IMR-90 (cell line): Measurements from ENCODE around the gene ADRA2A. TPM values are rescaled to one million over a fixed set of nuclear protein-coding genes. Genes with fewer than 3 reads are reported as not detected.

Experiments
- ATAC-seq: fragments of 200-7000 bp; cut with Tn5 transposase; 2 replicates; pipeline ENCODE4 v1.9.1; 2020; ENCODE audit warnings: low read depth, mild to moderate bottlenecking, moderate library complexity
- BruUV-seq: library from RNA; stranded (reverse); fragments of 400-500 nt; replicated peaks from 2 replicates; lab custom pipeline; 2021; lab: Mats Ljungman, UMichigan
- CTCF ChIA-PET: fragments of 300-600 bp; formaldehyde crosslinking; extraction: SDS; loops from one replicate; lab custom pipeline; 2021; ENCODE audit warnings: antibody characterized with exemption; lab: Yijun Ruan, JAX
- POLR2A ChIA-PET: fragments of 300-600 bp; sonication (Branson Sonifier 250); formaldehyde crosslinking; loops from one replicate; lab custom pipeline; 2022; ENCODE audit warnings: antibody characterized with exemption; ENCODE audit not compliant: unreplicated experiment; lab: Charles Lee
- DNase-seq: peaks from one replicate; pipeline ENCODE4 v3.0.0; 2013
- H2AFZ ChIP-seq: replicated peaks from 2 replicates; pipeline ENCODE3; 2013; ENCODE audit warnings: low read length, mild to moderate bottlenecking; ENCODE audit not compliant: poor library complexity
- H2AK5ac ChIP-seq: 2 replicates; pipeline ENCODE4 v1.6.1; 2013; ENCODE audit warnings: low read depth, low read length, inconsistent platforms
- H2AK9ac ChIP-seq: replicated peaks from 2 replicates; pipeline ENCODE3; 2013; ENCODE audit warnings: mild to moderate bottlenecking, low read depth, low read length, moderate library complexity; ENCODE audit not compliant: poor library complexity
- H2BK120ac ChIP-seq: 2 replicates; pipeline ENCODE4 v1.6.1; 2013; ENCODE audit warnings: low read depth, low read length, inconsistent platforms
- H2BK15ac ChIP-seq: 3 replicates; pipeline ENCODE4 v1.6.1; 2013; ENCODE audit warnings: low read depth, low read length, inconsistent platforms
- H2BK20ac ChIP-seq: 2 replicates; pipeline ENCODE4 v1.6.1; 2013; ENCODE audit warnings: low read depth, mild to moderate bottlenecking, inconsistent platforms, low read length, moderate library complexity
- H2BK5ac ChIP-seq: 2 replicates; pipeline ENCODE4 v1.6.1; 2013; ENCODE audit warnings: mild to moderate bottlenecking, low read depth, low read length, inconsistent platforms; ENCODE audit not compliant: poor library complexity, severe bottlenecking
- H3K14ac ChIP-seq: replicated peaks from 2 replicates; pipeline ENCODE4 v1.6.1; 2013; ENCODE audit warnings: low read depth, low read length, inconsistent platforms
- H3K18ac ChIP-seq: 2 replicates; pipeline ENCODE4 v1.6.1; 2013; ENCODE audit warnings: low read depth, low read length, control low read depth
- H3K23ac ChIP-seq: 2 replicates; pipeline ENCODE4 v1.6.1; 2013; ENCODE audit warnings: low read depth, low read length, inconsistent platforms
- H3K27ac ChIP-seq: 2 replicates; pipeline ENCODE4 v1.5.1; 2013; ENCODE audit warnings: mild to moderate bottlenecking, control low read depth, low read length; ENCODE audit not compliant: insufficient read depth
- H3K27me3 ChIP-seq: 2 replicates; pipeline ENCODE4 v1.6.1; 2013; ENCODE audit warnings: low read length; ENCODE audit not compliant: control insufficient read depth, insufficient read depth
- H3K36me3 ChIP-seq: 2 replicates; pipeline ENCODE4 v1.6.1; 2013; ENCODE audit warnings: low read length, mixed read lengths; ENCODE audit not compliant: control insufficient read depth, insufficient read depth
- H3K4ac ChIP-seq: 2 replicates; pipeline ENCODE4 v1.6.1; 2013; ENCODE audit warnings: low read depth, low read length, inconsistent platforms
- H3K4me1 ChIP-seq: 2 replicates; pipeline ENCODE4 v1.6.1; 2013; ENCODE audit warnings: low read length, mixed read lengths; ENCODE audit not compliant: control insufficient read depth, insufficient read depth
- H3K4me2 ChIP-seq: 2 replicates; pipeline ENCODE4 v1.6.1; 2013; ENCODE audit warnings: low read depth, mild to moderate bottlenecking, control low read depth, low read length, moderate library complexity
- H3K4me3 ChIP-seq: 2 replicates; pipeline ENCODE4 v1.5.1; 2013; ENCODE audit warnings: low read depth, mild to moderate bottlenecking, control low read depth, low read length, moderate library complexity; ENCODE audit not compliant: insufficient read depth
- H3K56ac ChIP-seq: 2 replicates; pipeline ENCODE4 v1.6.1; 2013; ENCODE audit warnings: low read length, inconsistent platforms; ENCODE audit not compliant: insufficient read depth; ENCODE audit errors: extremely low read depth
- H3K79me1 ChIP-seq, 2 experiments: 2 replicates each; pipeline ENCODE4 v1.6.1; 2013; ENCODE audit warnings: low read length in 2 of 2, inconsistent platforms in 1 of 2, low read depth in 1 of 2
- H3K9ac ChIP-seq: 2 replicates; pipeline ENCODE4 v1.6.1; 2013; ENCODE audit warnings: low read depth, low read length, control low read depth
- H3K9me1 ChIP-seq: 2 replicates; pipeline ENCODE4 v1.6.1; 2013; ENCODE audit warnings: low read length, inconsistent platforms; ENCODE audit not compliant: insufficient read depth
- H3K9me3 ChIP-seq: 2 replicates; pipeline ENCODE4 v1.6.1; 2013; ENCODE audit warnings: low read length; ENCODE audit not compliant: control insufficient read depth, insufficient read depth
- H4K20me1 ChIP-seq: 2 replicates; pipeline ENCODE4 v1.6.1; 2013; ENCODE audit warnings: low read length, inconsistent platforms; ENCODE audit not compliant: insufficient read depth
- H4K5ac ChIP-seq: 2 replicates; pipeline ENCODE4 v1.6.1; 2013; ENCODE audit warnings: mild to moderate bottlenecking, low read depth, low read length, control low read depth
- H4K8ac ChIP-seq, 2 experiments: 2 replicates each; pipeline ENCODE4 v1.6.1; 2013; ENCODE audit warnings: low read depth in 2 of 2, low read length in 2 of 2, control low read depth in 1 of 2, inconsistent platforms in 1 of 2
- H4K91ac ChIP-seq: 2 replicates; pipeline ENCODE4 v1.6.1; 2013; ENCODE audit warnings: low read depth, low read length, inconsistent platforms; ENCODE audit not compliant: insufficient read depth
- BHLHE40 ChIP-seq: fragments of 150-350 bp; IDR thresholded peaks from 2 replicates; pipeline ENCODE4 v1.6.1; 2016; ENCODE audit warnings: mild to moderate bottlenecking, low read depth, low read length
- FOS ChIP-seq: fragments of 150-350 bp; IDR thresholded peaks from 2 replicates; pipeline ENCODE4 v1.6.1; 2016; ENCODE audit warnings: low read depth, low read length
- MAFK ChIP-seq: IDR thresholded peaks from 2 replicates; pipeline ENCODE4 v1.6.1; 2012; ENCODE audit warnings: low read depth, low read length, improper control_type of control experiment
- MAZ ChIP-seq: IDR thresholded peaks from 2 replicates; pipeline ENCODE4 v1.6.1; 2012; ENCODE audit warnings: low read depth, mild to moderate bottlenecking, low read length, improper control_type of control experiment, moderate library complexity, borderline replicate concordance
- MXI1 ChIP-seq: IDR thresholded peaks from 2 replicates; pipeline ENCODE4 v1.6.1; 2012; ENCODE audit warnings: low read depth, mild to moderate bottlenecking, low read length, moderate library complexity, borderline replicate concordance
- POLR2A ChIP-seq: IDR thresholded peaks from 2 replicates; pipeline ENCODE4 v1.6.1; 2012; ENCODE audit warnings: mild to moderate bottlenecking, low read depth, low read length
- RAD21 ChIP-seq: IDR thresholded peaks from 2 replicates; pipeline ENCODE4 v1.6.1; 2012; ENCODE audit warnings: low read length, improper control_type of control experiment
- RCOR1 ChIP-seq: IDR thresholded peaks from 2 replicates; pipeline ENCODE4 v1.6.1; 2012; ENCODE audit warnings: mild to moderate bottlenecking, low read length, improper control_type of control experiment; ENCODE audit not compliant: insufficient replicate concordance
- RFX5 ChIP-seq: IDR thresholded peaks from 2 replicates; pipeline ENCODE4 v1.8.0; 2012; ENCODE audit warnings: low read depth, mild to moderate bottlenecking, low read length, moderate library complexity
- SMC3 ChIP-seq: fragments of 150-350 bp; IDR thresholded peaks from 2 replicates; pipeline ENCODE4 v1.6.1; 2016; ENCODE audit warnings: low read depth, mild to moderate bottlenecking, antibody characterized with exemption, low read length, moderate library complexity
- WGBS, 2 experiments: methylation state at CpG; one replicate each; pipeline versions ENCODE4 v1.1.5 to v1.1.7; 2013; ENCODE audit warnings: missing lambda C conversion rate in 2 of 2; ENCODE audit not compliant: insufficient read length in 1 of 2; ENCODE audit errors: extremely low coverage in 2 of 2; 5-methylcytosine and 5-hydroxymethylcytosine counted together
- dilution Hi-C: fragments of 300-500 bp; cut with HindIII; formaldehyde crosslinking; loops from one replicate; pipeline ENCODE4 v1.14.3; 2018; ENCODE audit warnings: low sequenced_read_pairs; ENCODE audit not compliant: unreplicated experiment
- in situ Hi-C: fragments of 300-500 bp; cut with MboI; formaldehyde crosslinking; loops from 3 replicates; pipeline ENCODE4 v1.14.3; 2019; ENCODE audit warnings: low sequenced_read_pairs, inconsistent platforms, mixed read lengths
- intact Hi-C: fragments of 100-400 bp; cut with micrococcal nuclease; formaldehyde crosslinking; loops from 2 replicates; pipeline ENCODE4 v1.10.0; 2022
- polyA plus RNA-seq, 3 experiments: library from polyadenylated mRNA; depleted of rRNA; stranded (reverse); fragments of >200 nt; gene quantifications; 2 replicates each; pipeline ENCODE4 v1.2.3, GENCODE V29; 2012; ENCODE audit warnings: low replicate concordance in 1 of 3
- total RNA-seq: library from RNA; depleted of rRNA; stranded (reverse); fragments of >200 nt; gene quantifications from 2 replicates; pipeline ENCODE4 v1.2.3, GENCODE V29; 2012
- TF ChIP-seq, protein P1 (sequence below): fragments of 150-350 bp; IDR thresholded peaks from 2 replicates; pipeline ENCODE4 v1.6.1; 2017; ENCODE audit warnings: mild to moderate bottlenecking, antibody characterized with exemption, low read length, low read depth
- TF ChIP-seq, protein P2 (sequence below): conservative IDR thresholded peaks from 2 replicates; pipeline ENCODE4 v1.5.1; 2012; ENCODE audit warnings: mild to moderate bottlenecking, low read depth, low read length, improper control_type of control experiment

The ADRA2A gene
- total and polyA plus RNA-seq, 2 of the 4 experiments (the other 2 are of a cell fraction): not detected

DNA sequence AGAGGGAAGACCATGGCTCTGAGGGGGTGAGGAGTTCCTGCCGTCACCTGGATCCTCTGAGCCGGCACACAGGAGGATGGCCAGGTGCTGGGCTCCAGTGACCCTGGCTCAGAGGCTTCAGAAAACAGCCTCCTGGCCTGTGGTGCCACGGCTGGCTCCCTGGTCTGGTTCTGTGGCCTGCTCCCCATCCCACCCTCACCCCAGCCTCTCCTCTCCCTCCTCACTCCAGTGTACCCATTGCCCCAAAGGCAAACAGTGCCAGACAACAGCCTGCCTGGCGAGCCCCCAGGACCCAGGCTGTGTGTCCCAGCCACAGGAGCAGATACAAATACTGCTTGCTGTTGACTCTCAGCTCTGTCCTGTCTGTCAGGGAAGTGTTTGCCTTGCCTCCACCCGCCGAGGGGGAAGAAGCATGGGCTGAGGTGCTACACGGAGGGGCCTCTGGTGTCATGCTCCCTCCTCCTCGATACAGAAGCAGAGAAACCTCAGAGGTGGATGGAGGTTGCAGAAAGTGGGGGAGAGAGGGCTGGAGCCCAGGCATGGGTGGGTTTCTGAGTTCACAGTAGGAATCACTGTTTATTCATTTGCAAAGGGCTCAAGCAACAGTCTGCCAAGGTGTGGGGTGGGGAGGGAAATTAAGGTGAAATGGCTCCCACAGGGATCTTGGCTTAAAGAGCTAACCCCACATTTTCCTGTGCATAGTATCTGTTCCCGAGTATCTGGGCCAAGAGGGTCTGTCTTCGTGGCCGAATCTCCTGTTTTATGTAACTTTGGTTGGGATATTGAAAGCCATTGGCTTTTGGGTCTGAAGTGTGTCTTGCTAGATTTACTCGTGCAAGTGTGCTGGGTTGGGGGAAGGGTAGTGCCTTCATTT is 5.5 kb downstream of the ADRA2A start:
- H4K5ac ChIP-seq: no peak overlapping the region
- no peak overlapping the region for H2BK120ac ChIP-seq
- H3K4me2 ChIP-seq: no peak overlapping the region
- H4K91ac ChIP-seq: no peak overlapping the region
- no peak overlapping the region for H3K27ac ChIP-seq
- H4K8ac ChIP-seq: no peak overlapping the region
- no peak overlapping the region for H3K9ac ChIP-seq
- peaks cover 11% of the 10 kb centered on the region; the same call in 1 of the 2 replicates for H3K9me3 ChIP-seq
- no peaks in the 10 kb centered on the region for H4K20me1 ChIP-seq
- H2BK15ac ChIP-seq: no peak overlapping the region
- H3K4ac ChIP-seq: no peak overlapping the region
- H3K9me1 ChIP-seq: no peaks in the 10 kb centered on the region
- intact Hi-C loops: no loop called here
- no peak overlapping the region for H3K23ac ChIP-seq
- H2AFZ ChIP-seq: no peak overlapping the region
- WGBS, 2 experiments: 40% methylated on average over 1 of the region's 12 CpGs; no CpG with 5 or more reads in 1 of the 2 experiments
- no peak overlapping the region for H2BK5ac ChIP-seq
- BruUV-seq: no TSS peak
- in situ Hi-C loops: loop anchor here (25.0 kb wide), 1 partner anchor 1230 kb away; no protein-coding TSS in a partner anchor
- H3K36me3 ChIP-seq: no peaks in the 10 kb centered on the region
- TF ChIP-seq MXI1 (no peak), FOS (no peak), POLR2A (no peak), RFX5 (no peak), SMC3 (no peak), RAD21 (no peak), MAFK (no peak), RCOR1 (no peak), MAZ (no peak), BHLHE40 (no peak)
- TF ChIP-seq, protein P1, sequence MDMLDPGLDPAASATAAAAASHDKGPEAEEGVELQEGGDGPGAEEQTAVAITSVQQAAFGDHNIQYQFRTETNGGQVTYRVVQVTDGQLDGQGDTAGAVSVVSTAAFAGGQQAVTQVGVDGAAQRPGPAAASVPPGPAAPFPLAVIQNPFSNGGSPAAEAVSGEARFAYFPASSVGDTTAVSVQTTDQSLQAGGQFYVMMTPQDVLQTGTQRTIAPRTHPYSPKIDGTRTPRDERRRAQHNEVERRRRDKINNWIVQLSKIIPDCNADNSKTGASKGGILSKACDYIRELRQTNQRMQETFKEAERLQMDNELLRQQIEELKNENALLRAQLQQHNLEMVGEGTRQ: no peak
- TF ChIP-seq, protein P2, sequence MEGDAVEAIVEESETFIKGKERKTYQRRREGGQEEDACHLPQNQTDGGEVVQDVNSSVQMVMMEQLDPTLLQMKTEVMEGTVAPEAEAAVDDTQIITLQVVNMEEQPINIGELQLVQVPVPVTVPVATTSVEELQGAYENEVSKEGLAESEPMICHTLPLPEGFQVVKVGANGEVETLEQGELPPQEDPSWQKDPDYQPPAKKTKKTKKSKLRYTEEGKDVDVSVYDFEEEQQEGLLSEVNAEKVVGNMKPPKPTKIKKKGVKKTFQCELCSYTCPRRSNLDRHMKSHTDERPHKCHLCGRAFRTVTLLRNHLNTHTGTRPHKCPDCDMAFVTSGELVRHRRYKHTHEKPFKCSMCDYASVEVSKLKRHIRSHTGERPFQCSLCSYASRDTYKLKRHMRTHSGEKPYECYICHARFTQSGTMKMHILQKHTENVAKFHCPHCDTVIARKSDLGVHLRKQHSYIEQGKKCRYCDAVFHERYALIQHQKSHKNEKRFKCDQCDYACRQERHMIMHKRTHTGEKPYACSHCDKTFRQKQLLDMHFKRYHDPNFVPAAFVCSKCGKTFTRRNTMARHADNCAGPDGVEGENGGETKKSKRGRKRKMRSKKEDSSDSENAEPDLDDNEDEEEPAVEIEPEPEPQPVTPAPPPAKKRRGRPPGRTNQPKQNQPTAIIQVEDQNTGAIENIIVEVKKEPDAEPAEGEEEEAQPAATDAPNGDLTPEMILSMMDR: no peak
- no peak overlapping the region for H2AK9ac ChIP-seq
- H2AK5ac ChIP-seq: no peak overlapping the region
- DNase-seq (no peak), ATAC-seq (no peak)
- no peak overlapping the region for H3K18ac ChIP-seq
- H3K79me1 ChIP-seq: no peaks in the 10 kb centered on the region
- H3K27me3 ChIP-seq: peaks cover 34% of the 10 kb centered on the region
- ChIA-PET POLR2A (no interaction called here), CTCF (no interaction called here)
- no peaks in the 10 kb centered on the region for H3K4me1 ChIP-seq
- dilution Hi-C loops: no loop called here
- no peak overlapping the region for H3K4me3 ChIP-seq
- H2BK20ac ChIP-seq: no peak overlapping the region
- no peak overlapping the region for H3K56ac ChIP-seq
- no peak overlapping the region for H3K14ac ChIP-seq
